Psoas muscle (tissue), 8 donors: ENCODE measurements around the gene CAPN15. TPM values are rescaled to one million over a fixed set of nuclear protein-coding genes. Genes with fewer than 3 reads are reported as not detected.

Experiments used
- ATAC-seq, 4 donors: fragments of 200-7000 bp; cut with Tn5 transposase; one replicate each; pipeline ENCODE4 v1.9.1; 2020; ENCODE audit warnings: moderate library complexity in 3 of 4, mild to moderate bottlenecking in 2 of 4
- DNase-seq, 2 donors: peaks; one replicate each; pipeline ENCODE4 v3.0.0-alpha.2; 2020
- H3K27ac ChIP-seq: fragments of 200-600 bp; one replicate; pipeline ENCODE4 v1.8.0; 2022
- H3K27me3 ChIP-seq, 3 donors: fragments of 200-600 bp in 1 of 3; one replicate each; pipeline versions ENCODE4 v1.6.1 to v1.8.0; 2013 to 2022; ENCODE audit warnings: low read length in 2 of 3, mild to moderate bottlenecking in 2 of 3, moderate library complexity in 1 of 3; ENCODE audit not compliant: insufficient read depth in 3 of 3
- H3K36me3 ChIP-seq, 2 donors: fragments of 200-600 bp in 1 of 2; one replicate each; pipeline versions ENCODE4 v1.6.1 to v1.8.0; 2013 to 2022; ENCODE audit warnings: low read depth in 1 of 2, mild to moderate bottlenecking in 1 of 2, moderate library complexity in 1 of 2; ENCODE audit not compliant: insufficient read depth in 1 of 2
- H3K4me1 ChIP-seq: fragments of 200-600 bp; one replicate; pipeline ENCODE4 v1.8.0; 2022
- H3K4me3 ChIP-seq: fragments of 200-600 bp; one replicate; pipeline ENCODE4 v1.8.0; 2022; ENCODE audit warnings: mild to moderate bottlenecking
- H3K9me3 ChIP-seq: fragments of 200-600 bp; one replicate; pipeline ENCODE4 v1.8.0; 2022
- CTCF ChIP-seq: fragments of 200-600 bp; IDR thresholded peaks from one replicate; pipeline ENCODE4 v1.8.0; 2022; ENCODE audit warnings: antibody characterized with exemption
- WGBS, 3 donors: extraction: QIAGEN DNeasy Blood & Tissue Kit; methylation state at CpG; one replicate each; pipeline versions ENCODE4 v1.1.6 to v1.1.7; 2013; 5-methylcytosine and 5-hydroxymethylcytosine counted together
- intact Hi-C, 2 donors: fragments of 100-400 bp; cut with DNase I; formaldehyde crosslinking; loops; one replicate each; pipeline versions ENCODE4 v1.11.0 to v1.14.2; 2022
- polyA plus RNA-seq, 3 donors: library from polyadenylated mRNA; stranded (reverse); fragments of 200-250 nt; gene quantifications; one replicate each; pipeline ENCODE4 v1.2.3, GENCODE V29; 2013
- total RNA-seq, 4 donors: library from RNA; stranded (reverse); fragmentation: NEBNext Ultra II Directional in 2 of 4; extraction: Animal tissue kit (Norgen Biotek cat#: 25700) in 2 of 4; gene quantifications; one replicate each; pipeline versions ENCODE4 v1.2.1 to v1.2.4, GENCODE V29; 2021 to 2023
- donor health status: healthy with polysubstance abuse.
- donor health status: DM: no; HTN: no; CAD: no; lungs with moderate emphysema.
- donor health status: Bipolar disorder and iron deficiency.
- donor health status: healthy.
- donor health status: DM: yes; HTN: yes; CAD: no.
- donor health status: DM: no; HTN: no; CAD: no.
- donor health status: DM: no; HTN: no; CAD: no.
- donor health status: DM: yes; HTN: yes; CAD: no.

The CAPN15 gene
- total and polyA plus RNA-seq, 7 donors = 14.9 to 32.1 (median 25.5) TPM

- no peak for ATAC-seq
- no peak for TF ChIP-seq CTCF
- Histone ChIP-seq H3K4me3 (peak overlapping the region; percentile 87), H3K4me1 (peaks cover 56% of the 10 kb centered on the region), H3K36me3 (no peaks in the 10 kb centered on the region), H3K27me3 (no peaks in the 10 kb centered on the region), H3K27ac (peak overlapping the region; percentile 83), H3K9me3 (no peaks in the 10 kb centered on the region)
- WGBS, 3 donors = 33 to 38% (median 35%) methylated on average over 10 to 12 of the region's 12 CpGs
- DNase-seq = no peak
- intact Hi-C loops = loop anchor here in 1 of 2 donors (5.0 kb wide), 2 partner anchors 107 to 132 kb away; partner anchors contain the start of gene NME4
These were observed 1.6 kb downstream of the CAPN15 start for GRCh38 chr16:529012-529575.

- intact Hi-C loops = no loop called here
- no peak for DNase-seq
- peaks cover 63% of the 10 kb centered on the region for H3K4me1 ChIP-seq
These were observed 2.8 kb downstream of the CAPN15 start for GRCh38 chr16:530111-530817.

GRCh38 chr16:531494-532125, 4.1 kb downstream of the CAPN15 start:
- ATAC-seq = no peak
- WGBS, 3 donors = 49 to 62% (median 50%) methylated on average over 14 to 16 of the region's 16 CpGs
- DNase-seq = no peak
- Histone ChIP-seq H3K9me3 (no peaks in the 10 kb centered on the region), H3K27ac (peak overlapping the region; percentile 61), H3K27me3 (no peaks in the 10 kb centered on the region), H3K4me3 (no peak overlapping the region), H3K4me1 (peaks cover 60% of the 10 kb centered on the region), H3K36me3 (no peaks in the 10 kb centered on the region)
- intact Hi-C loops = no loop called here
- TF ChIP-seq CTCF = no peak

More at GRCh38 chr16:530111-530817, 2.8 kb downstream of the CAPN15 start:
- WGBS, 3 donors = 86 to 90% (median 87%) methylated on average over 23 of the region's 23 CpGs
- Histone ChIP-seq H3K9me3 (no peaks in the 10 kb centered on the region), H3K27ac (peak overlapping the region; percentile 83), H3K36me3 (no peaks in the 10 kb centered on the region), H3K27me3 (no peaks in the 10 kb centered on the region), H3K4me3 (peak overlapping the region; percentile 87)
- no peak for ATAC-seq
- TF ChIP-seq CTCF = no peak

- H3K4me1 ChIP-seq = peaks cover 56% of the 10 kb centered on the region
- 40 to 63% (median 44%) methylated on average over 27 to 30 of the region's 30 CpGs for WGBS, 3 donors
- H3K27ac ChIP-seq = peak overlapping the region; percentile 85
- H3K36me3 ChIP-seq = peaks cover 0 to 14% of the 10 kb centered on the region in 2 donors
- no peaks in the 10 kb centered on the region for H3K9me3 ChIP-seq
- peak overlapping the region; percentile 45 for H3K4me3 ChIP-seq
- intact Hi-C loops = no loop called here
- no peak for TF ChIP-seq CTCF
- ATAC-seq = no peak
- no peaks in the 10 kb centered on the region for H3K27me3 ChIP-seq
- DNase-seq = no peak
These were observed 6.0 kb downstream of the CAPN15 start for GRCh38 chr16:533391-534123.
